SK-N-SH treated with all-trans-retinoic acid at 6 μM for 48 hours (cell line): Measurements from ENCODE around the gene AKAP13.

ENCODE experiments used
- ARNTL ChIP-seq: fragments of 450-650 bp; formaldehyde crosslinking; IDR thresholded peaks from 2 replicates; pipeline ENCODE4 v1.5.0; 2020; ENCODE audit warnings: low read depth, mild to moderate bottlenecking, moderate library complexity, borderline replicate concordance
- CREB5 ChIP-seq: fragments of 250-450 bp; sonication (Bioruptor Pico); IDR thresholded peaks from 2 replicates; pipeline ENCODE4 v1.5.1; 2020; ENCODE audit warnings: low read depth, mild to moderate bottlenecking, moderate library complexity
- GLIS3 ChIP-seq: fragments of 250-450 bp; sonication (Bioruptor Pico); IDR thresholded peaks from 2 replicates; pipeline ENCODE4 v1.5.0; 2020; ENCODE audit warnings: mild to moderate bottlenecking, moderate library complexity
- ISL1 ChIP-seq: fragments of 250-450 bp; sonication (Bioruptor Pico); IDR thresholded peaks from 2 replicates; pipeline ENCODE4 v2.1.2; 2022; ENCODE audit warnings: mild to moderate bottlenecking, moderate library complexity
- PATZ1 ChIP-seq: fragments of 250-450 bp; sonication (Bioruptor Pico); IDR thresholded peaks from 2 replicates; pipeline ENCODE4 v1.8.0; 2020; ENCODE audit warnings: mild to moderate bottlenecking, moderate library complexity, borderline replicate concordance
- PPARA ChIP-seq: fragments of 250-450 bp; sonication (Bioruptor Pico); IDR thresholded peaks from 2 replicates; pipeline ENCODE4 v1.5.0; 2020; ENCODE audit warnings: mild to moderate bottlenecking, borderline replicate concordance
- RARB ChIP-seq: fragments of 250-450 bp; sonication (Bioruptor Pico); IDR thresholded peaks from 2 replicates; pipeline ENCODE4 v1.8.0; 2021; ENCODE audit warnings: mild to moderate bottlenecking, moderate library complexity
- TOX ChIP-seq: fragments of 250-450 bp; sonication (Bioruptor Pico); IDR thresholded peaks from 2 replicates; pipeline ENCODE4 v1.8.0; 2021; ENCODE audit warnings: mild to moderate bottlenecking, moderate library complexity, borderline replicate concordance
- TSHZ2 ChIP-seq: fragments of 250-450 bp; sonication (Bioruptor Pico); IDR thresholded peaks from 2 replicates; pipeline ENCODE4 v1.5.0; 2020; ENCODE audit warnings: mild to moderate bottlenecking, moderate library complexity
- ZC3H10 ChIP-seq: fragments of 250-450 bp; sonication (Bioruptor Pico); IDR thresholded peaks from 2 replicates; pipeline ENCODE4 v1.5.1; 2021; ENCODE audit warnings: mild to moderate bottlenecking, moderate library complexity
- ZFP3 ChIP-seq: fragments of 250-450 bp; sonication (Bioruptor Pico); IDR thresholded peaks from 2 replicates; pipeline ENCODE4 v1.5.0; 2020; ENCODE audit warnings: mild to moderate bottlenecking, moderate library complexity
- ZNF565 ChIP-seq: fragments of 450-650 bp; formaldehyde crosslinking; conservative IDR thresholded peaks from 2 replicates; pipeline ENCODE4 v1.5.0; 2020; ENCODE audit warnings: low read depth, mild to moderate bottlenecking, moderate library complexity
- ZNF70 ChIP-seq: fragments of 450-650 bp; formaldehyde crosslinking; IDR thresholded peaks from 2 replicates; pipeline ENCODE4 v1.5.0; 2020; ENCODE audit warnings: mild to moderate bottlenecking, moderate library complexity

- TF ChIP-seq RARB (no peak), TOX (CRISPR knock-in tag) (no peak), CREB5 (CRISPR knock-in tag) (no peak), GLIS3 (CRISPR knock-in tag) (no peak), ZFP3 (no peak), PATZ1 (CRISPR knock-in tag) (no peak), ZC3H10 (no peak), ZNF565 (CRISPR knock-in tag) (no peak), ZNF70 (CRISPR knock-in tag) (no peak), ISL1 (CRISPR knock-in tag) (no peak), ARNTL (CRISPR knock-in tag) (no peak), PPARA (CRISPR knock-in tag) (no peak), TSHZ2 (CRISPR knock-in tag) (no peak)
Observed at GRCh38 chr15:85503151-85503799, 122.9 kb downstream of the AKAP13 start.
